ENCODE results near the gene KCNJ9.
A peak's percentile ranks its signal among the peaks of the same experiment; 100 is the strongest.

- TF ChIP-seq CTCF (conservative IDR thresholded peaks at IDR 0.05; ENCODE audit: low read depth in 2 of 2) (no peak), EZH2 (IDR thresholded peaks at IDR 0.05; ENCODE audit: low read depth, unreplicated experiment) (no peak), CREB1 (CRISPR knock-in tag; IDR thresholded peaks at IDR 0.05; ENCODE audit: low read depth) (no peak), ETS1 (IDR thresholded peaks at IDR 0.05) (no peak), NANOG (IDR thresholded peaks at IDR 0.05; ENCODE audit: borderline replicate concordance) (no peak), POLR2AphosphoS5 (IDR thresholded peaks at IDR 0.05; ENCODE audit: low read depth) (no peak), EZH2phosphoT487 (IDR thresholded peaks at IDR 0.05; ENCODE audit: unreplicated experiment) (no peak), JUNB (IDR thresholded peaks at IDR 0.05; ENCODE audit: unreplicated experiment) (no peak), STAT1 (IDR thresholded peaks at IDR 0.05; ENCODE audit: unreplicated experiment) (no peak), ZNF462 (CRISPR knock-in tag; IDR thresholded peaks at IDR 0.05) (0 out of 2 replicates have a peak, but pooled peaks have one; percentile 21)
- TF ChIP-seq, protein P1, sequence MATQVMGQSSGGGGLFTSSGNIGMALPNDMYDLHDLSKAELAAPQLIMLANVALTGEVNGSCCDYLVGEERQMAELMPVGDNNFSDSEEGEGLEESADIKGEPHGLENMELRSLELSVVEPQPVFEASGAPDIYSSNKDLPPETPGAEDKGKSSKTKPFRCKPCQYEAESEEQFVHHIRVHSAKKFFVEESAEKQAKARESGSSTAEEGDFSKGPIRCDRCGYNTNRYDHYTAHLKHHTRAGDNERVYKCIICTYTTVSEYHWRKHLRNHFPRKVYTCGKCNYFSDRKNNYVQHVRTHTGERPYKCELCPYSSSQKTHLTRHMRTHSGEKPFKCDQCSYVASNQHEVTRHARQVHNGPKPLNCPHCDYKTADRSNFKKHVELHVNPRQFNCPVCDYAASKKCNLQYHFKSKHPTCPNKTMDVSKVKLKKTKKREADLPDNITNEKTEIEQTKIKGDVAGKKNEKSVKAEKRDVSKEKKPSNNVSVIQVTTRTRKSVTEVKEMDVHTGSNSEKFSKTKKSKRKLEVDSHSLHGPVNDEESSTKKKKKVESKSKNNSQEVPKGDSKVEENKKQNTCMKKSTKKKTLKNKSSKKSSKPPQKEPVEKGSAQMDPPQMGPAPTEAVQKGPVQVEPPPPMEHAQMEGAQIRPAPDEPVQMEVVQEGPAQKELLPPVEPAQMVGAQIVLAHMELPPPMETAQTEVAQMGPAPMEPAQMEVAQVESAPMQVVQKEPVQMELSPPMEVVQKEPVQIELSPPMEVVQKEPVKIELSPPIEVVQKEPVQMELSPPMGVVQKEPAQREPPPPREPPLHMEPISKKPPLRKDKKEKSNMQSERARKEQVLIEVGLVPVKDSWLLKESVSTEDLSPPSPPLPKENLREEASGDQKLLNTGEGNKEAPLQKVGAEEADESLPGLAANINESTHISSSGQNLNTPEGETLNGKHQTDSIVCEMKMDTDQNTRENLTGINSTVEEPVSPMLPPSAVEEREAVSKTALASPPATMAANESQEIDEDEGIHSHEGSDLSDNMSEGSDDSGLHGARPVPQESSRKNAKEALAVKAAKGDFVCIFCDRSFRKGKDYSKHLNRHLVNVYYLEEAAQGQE (IDR thresholded peaks at IDR 0.05; ENCODE audit: unreplicated experiment): no peak
These were observed 36.4 kb downstream of the KCNJ9 start for GRCh38 chr1:160117709-160118183.
